MM.1S (cell line): ENCODE data around the gene CCL15.

Experiments
- EZH2 ChIP-seq: fragments of 300-600 bp; sonication (generic); optimal IDR thresholded peaks from 2 replicates; pipeline ENCODE3; 2017; ENCODE audit warnings: low read depth, mild to moderate bottlenecking, antibody characterized with exemption, low read length, mixed read lengths
- EZH2phosphoT487 ChIP-seq: fragments of 300-600 bp; sonication (generic); IDR thresholded peaks from 2 replicates; pipeline ENCODE4 v1.6.1; 2018; ENCODE audit warnings: antibody characterized with exemption, low read length
- TF ChIP-seq, protein P1 (sequence below): fragments of 300-600 bp; sonication (generic); IDR thresholded peaks from 2 replicates; pipeline ENCODE4 v1.5.1; 2016; ENCODE audit warnings: antibody characterized with exemption, low read length, mixed read lengths

DNA sequence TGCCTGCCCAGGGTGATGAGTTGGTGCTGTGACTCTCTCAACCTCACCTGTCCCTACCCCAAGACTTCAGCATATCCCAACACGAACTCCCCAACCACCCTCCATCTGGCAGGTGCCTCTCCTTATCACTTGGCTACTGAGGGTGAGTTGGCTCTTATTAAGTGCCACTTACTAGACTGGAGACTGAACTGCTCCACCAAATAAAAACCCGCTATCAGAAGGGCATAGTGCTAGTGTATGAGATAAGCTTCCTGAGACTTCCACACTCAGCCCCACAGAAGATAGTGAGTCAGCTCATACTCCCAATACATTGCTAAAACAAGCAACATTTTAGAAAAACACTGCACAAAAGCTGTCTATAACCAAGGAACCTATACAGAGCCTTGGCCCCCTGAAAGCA lies 46.7 kb upstream of the CCL15 start:
- TF ChIP-seq, protein P1, sequence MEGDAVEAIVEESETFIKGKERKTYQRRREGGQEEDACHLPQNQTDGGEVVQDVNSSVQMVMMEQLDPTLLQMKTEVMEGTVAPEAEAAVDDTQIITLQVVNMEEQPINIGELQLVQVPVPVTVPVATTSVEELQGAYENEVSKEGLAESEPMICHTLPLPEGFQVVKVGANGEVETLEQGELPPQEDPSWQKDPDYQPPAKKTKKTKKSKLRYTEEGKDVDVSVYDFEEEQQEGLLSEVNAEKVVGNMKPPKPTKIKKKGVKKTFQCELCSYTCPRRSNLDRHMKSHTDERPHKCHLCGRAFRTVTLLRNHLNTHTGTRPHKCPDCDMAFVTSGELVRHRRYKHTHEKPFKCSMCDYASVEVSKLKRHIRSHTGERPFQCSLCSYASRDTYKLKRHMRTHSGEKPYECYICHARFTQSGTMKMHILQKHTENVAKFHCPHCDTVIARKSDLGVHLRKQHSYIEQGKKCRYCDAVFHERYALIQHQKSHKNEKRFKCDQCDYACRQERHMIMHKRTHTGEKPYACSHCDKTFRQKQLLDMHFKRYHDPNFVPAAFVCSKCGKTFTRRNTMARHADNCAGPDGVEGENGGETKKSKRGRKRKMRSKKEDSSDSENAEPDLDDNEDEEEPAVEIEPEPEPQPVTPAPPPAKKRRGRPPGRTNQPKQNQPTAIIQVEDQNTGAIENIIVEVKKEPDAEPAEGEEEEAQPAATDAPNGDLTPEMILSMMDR, result no peak
- TF ChIP-seq EZH2 (no peak), EZH2phosphoT487 (no peak)
